ENCODE data around the gene PODXL.

PODXL gene

DNA sequence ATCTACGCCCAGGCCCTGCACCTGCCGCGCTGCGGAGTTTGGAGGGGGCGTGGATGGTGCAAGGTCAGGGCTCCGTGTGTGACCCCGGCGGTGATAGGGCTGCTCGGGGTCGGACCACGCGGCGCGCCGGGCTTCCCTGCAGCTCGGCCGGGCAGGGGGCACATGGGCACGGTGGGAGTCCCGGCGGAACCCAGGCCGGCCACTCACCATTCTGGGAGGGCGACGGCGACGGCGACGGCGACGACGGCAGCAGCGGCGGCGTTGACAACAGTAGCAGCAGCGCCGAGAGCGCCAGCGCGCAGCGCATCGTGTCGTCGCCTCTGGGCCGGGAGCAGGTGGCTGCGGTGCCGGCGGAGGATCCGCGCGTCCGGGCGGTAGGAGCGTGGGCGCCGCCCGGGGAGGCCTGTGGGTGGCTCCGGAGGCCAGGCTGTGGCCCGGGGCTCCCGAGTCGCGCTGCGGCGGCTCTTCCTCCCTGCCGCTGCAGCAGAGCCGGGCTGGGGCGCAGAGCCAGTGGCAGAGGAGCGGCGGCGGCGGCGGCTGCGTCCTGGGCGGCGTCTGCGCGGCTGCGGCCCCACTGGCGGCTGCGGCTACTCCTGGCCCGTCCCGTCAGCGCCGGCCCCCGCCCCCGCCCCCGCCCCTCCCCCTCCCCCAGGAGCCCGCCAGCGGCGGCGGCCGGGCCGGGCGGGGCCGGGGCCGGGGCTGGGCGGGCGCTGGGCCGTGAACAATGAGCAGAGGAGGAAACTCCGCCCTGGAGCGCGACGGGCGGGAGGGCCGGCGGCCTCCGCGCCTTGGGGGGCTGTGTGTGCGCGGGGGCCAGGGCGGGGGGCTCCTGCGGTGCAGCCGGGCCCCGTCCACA, at the start of gene PODXL:
Gene PODXL (minus strand): TSS at position 576 of the 856 bp plus-strand sequence. CDS start 269 bp downstream, at position 307.
- peak; percentile 21 for DNase-seq (ENCODE audit: low read depth)

DNA sequence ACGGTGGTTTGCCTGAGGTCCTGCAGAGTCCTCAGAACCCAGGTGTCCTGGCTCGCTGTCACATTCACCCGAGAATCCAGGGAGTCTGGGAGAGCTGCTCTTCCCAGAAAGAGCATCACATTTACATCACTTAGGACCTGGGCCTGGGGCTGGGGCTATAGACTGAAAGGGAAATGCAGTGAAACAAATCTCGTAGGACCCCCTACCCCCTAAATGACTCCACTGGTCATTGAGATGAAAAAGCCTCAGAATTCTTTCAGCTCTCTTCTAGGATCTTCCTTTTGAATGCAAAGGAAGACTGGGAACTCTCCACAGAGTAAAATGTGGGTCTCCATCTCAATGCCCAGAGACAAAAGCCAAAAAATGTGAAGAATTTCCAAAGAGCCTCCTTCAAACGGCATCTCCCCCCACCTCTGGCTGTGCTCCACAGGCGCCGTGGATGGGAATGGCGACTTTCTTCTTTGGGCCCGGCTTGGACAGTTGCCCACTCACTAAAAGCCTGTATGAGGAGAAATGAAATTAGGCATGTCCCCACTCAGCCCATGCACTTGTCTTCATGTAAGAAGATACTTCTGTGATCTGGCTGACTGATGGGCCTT, 49.0 kb upstream of the PODXL start:
- DNase-seq (ENCODE audit: low read depth): no peak

DNA sequence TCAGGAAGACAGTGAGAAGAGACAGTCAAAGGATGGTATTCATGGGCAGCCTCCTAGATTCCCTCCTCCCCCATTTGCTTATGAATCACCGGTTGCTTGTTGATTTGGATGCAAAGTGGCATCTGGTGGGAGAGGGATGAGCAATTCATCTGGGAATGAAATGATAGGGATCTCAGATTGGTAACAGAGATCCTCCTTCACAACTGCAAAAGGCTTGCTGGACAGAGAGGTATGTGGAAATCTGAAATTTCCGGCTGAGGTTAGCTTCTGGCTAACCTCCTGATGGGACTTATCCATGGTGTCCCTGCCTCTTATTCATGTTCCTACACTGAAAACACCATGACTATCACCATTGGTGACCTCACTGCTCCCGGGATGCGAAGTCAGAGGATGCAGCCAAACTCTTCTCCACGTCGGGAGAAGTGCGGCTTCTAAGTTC, 48.4 kb upstream of the PODXL start:
- DNase-seq (ENCODE audit: low read depth): peak; percentile 41

DNA sequence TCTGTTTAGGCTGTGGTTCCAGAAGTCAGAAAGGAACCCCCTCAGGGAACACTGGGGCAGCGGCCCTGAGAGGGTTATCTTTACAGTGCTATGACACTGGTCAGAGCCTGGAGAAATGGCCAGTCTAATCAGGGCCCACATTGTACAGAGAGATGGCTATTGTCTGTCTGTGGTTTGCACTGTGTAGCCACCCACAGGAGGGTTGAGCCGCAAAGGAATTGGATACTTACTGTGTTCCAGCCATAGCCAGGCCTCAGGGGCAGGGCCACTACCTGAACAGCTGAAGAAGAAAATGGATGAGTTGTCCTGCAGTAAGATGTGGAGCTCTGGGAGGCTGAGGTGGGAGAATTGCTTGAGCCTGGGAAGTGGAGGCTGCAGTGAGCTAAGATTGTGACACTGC, 47.5 kb upstream of the PODXL start:
- no peak for DNase-seq (ENCODE audit: low read depth)

DNA sequence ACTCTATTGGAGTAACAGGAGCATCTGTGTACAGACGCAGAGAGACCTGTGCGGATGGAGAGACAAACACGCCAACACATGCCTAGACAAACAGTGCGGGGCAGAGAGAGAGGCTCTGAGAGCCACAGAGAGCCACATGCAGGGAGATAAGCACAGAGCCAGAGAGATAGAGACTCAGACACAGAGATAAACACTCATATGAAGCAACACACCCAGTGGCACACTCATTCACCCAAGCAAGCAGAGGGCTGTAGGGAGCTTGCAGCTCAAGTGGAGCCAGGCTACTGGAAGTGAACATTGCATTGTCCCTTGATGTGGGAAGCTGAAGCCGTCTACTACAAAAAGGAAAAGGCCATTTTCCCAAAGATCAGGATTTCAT, 46.6 kb upstream of the PODXL start:
- DNase-seq (ENCODE audit: low read depth): no peak

DNA sequence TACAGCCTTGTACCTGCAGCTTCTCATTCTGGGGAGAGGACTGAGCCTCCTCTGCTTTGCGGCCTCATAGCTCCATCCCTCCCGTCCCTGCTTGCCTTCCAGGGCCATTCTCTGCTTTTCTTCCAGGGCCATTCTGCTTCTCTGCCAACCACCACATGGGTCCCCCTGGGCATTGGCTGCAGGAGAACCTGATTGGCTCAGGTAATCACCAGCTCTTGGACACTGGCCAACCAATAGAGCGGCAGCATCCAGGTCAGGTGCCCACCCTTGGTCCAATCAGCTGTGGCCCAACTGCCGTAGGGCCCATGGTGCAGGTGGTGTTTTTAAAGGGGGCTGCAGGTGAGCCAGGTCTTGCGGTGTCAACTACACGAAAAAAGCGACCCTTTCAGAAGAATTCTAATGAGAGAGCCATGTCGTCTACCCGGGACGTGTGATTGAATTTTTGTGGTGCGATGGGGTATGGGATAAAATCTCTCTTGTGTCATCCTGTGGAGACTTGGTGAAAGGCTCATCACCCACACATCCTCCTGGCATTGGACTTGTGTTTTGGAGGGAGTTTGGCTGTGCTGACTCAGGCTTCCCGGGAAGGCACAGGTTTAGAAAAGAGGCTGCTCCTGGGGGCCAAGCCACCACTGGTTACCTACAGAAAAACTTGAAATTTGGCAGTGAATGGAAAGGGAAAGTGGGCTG, 46.0 kb upstream of the PODXL start:
- no peak for DNase-seq (ENCODE audit: low read depth)

DNA sequence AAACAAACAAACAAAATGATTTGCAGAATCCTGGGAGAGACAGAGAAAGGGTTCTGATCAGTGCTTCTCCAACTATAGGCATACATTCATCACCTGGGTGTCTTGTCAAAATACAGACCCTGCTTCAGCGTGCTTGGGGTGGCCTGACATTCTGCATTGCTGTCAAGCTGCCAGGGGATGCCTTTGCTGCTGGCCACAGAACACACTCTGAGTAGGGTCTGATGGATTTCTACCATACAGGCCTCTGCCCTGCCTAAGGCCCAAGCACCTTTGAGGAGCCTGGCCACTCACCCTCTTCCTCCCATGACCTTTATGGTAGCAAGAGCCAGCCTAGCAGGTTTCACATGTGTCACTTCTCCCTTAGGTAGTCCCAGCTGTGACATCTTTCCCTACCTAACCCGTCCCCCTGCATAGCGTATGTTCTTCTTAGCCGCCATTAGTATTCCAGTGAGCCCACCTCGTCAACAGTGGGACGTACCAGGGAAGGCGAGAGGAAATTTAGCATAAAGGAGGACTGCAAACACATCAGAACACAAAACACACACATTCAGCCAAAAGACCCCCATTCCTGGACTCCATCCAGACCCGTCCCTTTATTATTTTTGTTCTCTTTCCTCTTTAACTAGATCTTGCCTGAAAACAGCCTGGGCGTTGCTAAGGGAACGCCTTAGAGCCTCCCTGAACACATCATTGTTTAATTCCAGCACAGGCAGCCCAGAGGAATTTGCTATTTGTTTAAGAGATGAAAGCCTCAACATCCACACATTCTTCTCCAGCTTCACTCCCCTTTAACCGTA, 43.9 kb upstream of the PODXL start:
- DNase-seq (ENCODE audit: low read depth): no peak

DNA sequence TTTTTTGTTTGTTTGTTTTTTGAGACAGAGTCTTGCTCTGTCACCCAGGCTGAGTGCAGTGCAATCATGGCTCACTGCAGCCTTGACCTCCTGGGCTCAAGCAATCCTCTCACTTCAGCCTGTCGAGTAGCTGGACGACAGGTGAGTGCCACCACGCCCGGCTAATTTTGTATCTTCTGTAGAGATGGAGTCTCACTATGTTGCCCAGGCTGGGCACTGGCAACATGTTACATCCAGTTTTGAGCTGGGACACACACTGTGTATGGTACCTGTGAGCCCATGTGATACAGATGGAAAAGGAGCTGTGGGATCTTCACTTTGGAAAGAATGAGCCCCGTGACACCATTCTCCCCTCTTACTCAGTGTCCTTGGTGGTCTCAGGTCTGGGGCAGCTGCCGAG, 40.4 kb upstream of the PODXL start:
- no peak for DNase-seq (ENCODE audit: low read depth)

DNA sequence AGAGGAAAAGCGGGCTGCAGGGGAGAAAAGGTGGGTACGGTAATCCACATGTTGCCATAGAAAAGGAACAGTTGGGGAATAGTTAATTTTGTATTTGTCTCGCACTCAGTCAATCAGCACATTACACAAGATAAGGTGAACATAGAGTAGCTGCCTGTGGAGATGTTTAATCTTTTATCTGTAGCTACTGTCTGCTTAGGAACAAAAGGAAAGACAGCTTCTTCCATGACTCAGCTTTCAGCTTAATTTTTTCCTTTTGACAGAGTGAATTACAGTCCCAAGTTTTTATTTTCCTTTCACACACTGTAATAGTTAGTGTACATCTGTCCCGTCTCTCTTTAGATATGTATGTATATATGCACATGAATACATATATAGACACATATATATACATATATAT, 39.3 kb upstream of the PODXL start:
- DNase-seq (ENCODE audit: low read depth): no peak

DNA sequence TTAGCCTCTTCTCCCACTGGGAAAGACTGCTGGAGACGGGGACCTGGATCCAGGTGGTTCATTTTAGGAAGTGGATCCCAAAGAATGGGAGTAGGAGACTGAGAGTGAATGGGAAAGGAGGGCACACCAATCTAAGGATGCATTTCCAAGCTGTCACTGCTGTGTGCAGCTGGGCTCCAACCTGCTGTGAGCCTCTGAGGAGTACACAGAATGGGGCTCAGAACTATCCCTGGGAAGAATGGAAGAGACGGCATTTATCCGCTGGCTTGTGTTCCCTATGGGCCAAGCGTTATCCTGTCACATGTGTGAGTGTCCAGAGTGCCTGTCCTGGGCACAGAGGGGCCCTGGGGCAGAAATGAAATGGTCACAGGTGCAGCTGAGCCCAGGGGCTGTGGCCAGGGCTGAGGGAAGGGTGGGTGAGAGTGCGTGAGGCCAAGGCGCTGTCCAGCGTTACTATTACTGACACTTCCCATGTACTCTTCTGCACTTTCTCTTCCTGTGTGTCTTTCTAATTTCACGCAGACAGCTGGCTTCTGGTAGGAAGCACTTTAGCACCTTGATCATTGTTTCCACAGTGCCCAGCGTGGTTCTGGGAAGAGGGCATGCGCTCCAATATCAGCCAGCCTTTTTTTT, 35.4 kb upstream of the PODXL start:
- DNase-seq (ENCODE audit: low read depth): no peak

DNA sequence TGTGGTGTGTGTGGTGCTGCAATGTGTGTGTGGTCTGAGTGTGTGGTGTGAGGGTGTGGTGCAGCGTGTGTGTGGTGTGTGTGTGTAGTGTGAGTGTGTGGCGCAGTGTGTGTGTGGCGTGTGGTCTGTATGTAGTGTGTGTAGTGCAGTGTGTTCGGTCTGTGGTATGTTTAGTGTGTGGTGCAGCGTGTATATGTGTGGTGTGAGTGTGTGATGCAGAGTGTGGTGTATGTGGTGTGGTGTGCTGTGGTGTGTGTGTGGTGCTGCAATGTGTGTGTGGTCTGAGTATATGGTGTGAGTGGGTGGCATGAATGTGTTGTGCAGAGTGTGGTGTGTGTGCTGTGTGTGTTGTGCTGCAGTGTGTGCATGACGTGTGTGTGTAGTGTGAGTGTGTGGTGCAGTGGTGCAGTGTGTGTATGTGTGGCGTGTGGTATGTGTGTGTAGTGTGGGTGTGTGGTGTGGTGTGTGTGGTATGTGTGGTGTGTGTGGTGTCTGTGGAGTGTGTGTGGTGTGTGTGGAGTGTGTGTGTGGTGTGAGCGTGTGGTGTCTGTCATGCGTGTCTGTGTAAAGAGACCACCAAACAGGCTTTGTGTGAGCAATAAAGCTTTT, 31.0 kb upstream of the PODXL start:
- DNase-seq (ENCODE audit: low read depth): no peak

DNA sequence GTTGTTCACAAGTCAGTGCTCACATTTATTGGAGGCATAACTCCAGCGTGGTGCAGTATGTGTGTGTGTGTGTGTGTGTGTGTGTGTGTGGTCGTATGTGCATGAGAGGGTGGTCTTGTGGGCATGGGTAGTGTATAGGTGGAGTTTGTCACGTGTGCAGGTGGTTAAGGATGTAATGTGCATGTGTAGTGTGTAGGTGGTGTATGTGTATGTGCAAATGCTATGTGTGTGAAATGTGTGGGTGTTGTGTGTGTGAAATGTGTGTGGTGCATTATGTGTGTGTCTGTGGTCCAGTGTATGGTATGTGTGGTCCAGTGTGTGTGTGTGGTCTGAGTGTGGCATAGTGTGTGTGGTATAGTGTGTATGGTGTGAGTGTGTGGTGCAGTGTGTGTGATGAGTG, 30.3 kb upstream of the PODXL start:
- no peak for DNase-seq (ENCODE audit: low read depth)

DNA sequence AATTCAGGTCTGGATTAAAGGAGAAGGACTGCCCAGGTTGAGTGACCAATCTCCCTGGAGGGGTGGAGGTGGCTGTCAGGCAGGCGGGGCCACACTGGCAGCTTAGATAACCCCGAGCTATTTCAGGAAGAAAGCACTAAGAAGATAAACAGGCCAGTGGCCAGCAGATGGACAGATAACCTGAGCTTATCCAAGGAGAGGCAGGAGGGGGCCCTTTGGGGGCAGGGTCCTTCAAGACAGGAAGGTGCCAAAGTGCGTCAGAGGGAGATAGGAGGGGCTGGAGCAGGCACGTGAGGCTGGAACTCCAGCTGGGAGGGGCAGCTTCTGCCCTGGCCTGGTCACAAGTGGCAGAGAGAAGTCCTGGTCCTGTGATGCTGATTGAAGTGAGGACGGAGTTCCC, 29.8 kb upstream of the PODXL start:
- DNase-seq (ENCODE audit: low read depth): no peak

DNA sequence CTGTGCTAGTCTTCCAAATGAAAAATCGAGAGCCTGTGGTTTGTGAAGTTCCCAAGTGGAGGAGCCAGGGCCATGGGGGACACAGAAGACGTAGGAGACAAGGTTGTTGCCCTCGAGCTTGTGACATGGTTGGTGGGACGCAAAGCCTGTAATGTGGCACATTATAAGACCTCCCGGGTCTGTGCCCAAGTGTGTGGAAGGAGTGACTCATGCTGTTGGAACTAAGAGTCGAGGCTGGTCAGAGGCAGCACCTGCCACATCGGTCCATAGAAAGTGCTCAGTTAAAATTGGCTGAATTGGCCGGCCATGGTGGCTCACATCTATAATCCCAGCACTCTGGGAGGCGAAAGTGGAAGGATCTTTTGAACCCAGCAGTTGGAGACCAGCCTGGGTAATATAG, 27.0 kb upstream of the PODXL start:
- DNase-seq (ENCODE audit: low read depth): no peak

DNA sequence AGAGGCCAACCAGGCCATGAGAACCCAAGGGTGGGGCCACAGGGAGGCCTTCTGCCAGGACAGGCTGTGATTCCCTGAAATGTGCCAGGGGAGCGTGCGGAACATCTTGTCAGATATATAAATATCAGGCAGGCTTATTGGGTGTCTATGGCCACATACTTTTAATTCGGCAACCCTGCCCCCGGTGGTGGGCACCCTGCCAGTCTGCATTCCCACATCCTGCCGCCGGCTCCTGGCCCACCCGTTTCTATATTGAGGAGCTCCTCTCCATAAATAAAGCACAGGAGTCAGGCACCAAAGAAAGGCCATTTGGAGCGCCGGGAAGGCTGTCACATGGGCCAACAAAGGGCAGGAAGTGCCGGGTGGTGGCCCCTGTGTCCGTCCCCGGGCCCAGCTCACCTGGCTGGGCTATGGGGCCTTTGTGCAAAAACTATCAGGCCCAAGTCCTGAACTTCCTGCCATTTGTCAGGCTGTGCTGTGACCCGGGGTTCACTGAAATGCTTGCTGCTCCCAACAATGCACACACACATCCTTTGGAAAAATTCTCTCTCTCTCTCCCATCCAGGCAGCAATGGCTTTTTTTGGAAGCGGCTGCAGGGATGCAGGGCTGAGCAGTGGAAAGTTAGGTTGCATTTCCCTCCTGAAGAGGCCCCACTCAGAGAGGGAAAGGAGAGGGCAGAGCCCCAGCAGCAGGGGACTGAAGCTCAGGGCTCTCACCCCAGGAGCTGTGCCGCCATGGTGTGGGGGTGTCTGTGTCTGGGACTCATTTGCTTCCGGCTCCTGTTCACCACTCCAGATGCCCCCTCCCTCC, 25.0 kb upstream of the PODXL start:
- DNase-seq (ENCODE audit: low read depth): no peak

DNA sequence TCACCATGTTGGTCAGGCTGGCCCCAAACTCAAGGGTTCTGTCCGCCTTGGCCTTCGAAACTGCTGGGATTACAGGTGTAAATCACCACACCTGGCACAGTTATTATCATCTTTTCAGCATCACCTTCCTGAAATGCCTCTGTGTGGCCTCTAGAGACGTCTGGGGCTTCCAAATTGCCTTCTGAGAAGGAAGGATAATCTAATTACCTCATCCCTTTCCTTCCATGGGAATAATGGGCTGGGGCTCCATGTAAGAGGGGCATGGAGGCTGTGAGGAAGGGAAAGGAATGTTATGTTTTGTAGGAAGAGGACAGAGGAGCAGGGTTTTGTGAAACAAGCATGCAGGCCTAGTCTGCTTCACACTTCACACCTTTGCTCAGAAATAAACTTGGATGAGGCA, 22.2 kb upstream of the PODXL start:
- DNase-seq (ENCODE audit: low read depth): no peak

DNA sequence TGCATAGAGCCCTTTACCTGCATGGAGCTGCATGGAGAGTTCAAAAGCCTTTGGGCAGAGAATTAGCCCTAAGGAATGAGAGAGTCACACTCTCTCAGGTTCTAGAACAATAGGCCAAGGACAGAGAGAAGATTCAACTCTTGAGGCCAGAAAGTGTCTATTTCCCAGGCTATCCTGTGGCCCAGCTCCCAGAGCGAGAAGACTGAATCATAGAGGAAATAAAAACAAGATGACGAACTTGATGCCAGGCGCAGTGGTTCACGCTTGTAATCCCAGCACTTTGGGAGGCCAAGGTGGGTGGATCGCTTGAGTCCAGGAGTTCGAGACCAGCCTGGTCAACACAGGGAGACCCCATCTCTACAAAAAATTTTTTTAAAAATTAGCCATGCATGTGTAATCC, 18.3 kb upstream of the PODXL start:
- DNase-seq (ENCODE audit: low read depth): peak; percentile 55

DNA sequence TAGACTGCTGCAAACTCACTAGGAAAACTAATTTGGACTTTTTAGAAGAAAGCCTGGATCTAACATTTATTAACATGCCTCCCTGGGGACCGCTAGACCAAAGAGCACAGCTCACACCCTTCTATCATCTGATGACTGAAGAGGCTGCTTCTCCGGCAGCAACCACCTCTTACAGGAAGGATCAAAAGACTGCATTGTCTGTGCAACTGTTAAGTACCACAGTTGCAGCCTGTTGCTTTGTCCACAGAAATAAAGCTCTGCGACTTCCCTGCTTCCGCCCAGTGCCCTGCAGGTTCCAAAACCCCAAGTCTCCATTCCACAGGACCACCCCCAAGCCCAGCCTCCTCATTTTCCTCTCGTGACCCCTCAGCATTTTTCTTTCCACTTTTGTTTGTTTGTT, 14.0 kb upstream of the PODXL start:
- DNase-seq (ENCODE audit: low read depth): no peak

DNA sequence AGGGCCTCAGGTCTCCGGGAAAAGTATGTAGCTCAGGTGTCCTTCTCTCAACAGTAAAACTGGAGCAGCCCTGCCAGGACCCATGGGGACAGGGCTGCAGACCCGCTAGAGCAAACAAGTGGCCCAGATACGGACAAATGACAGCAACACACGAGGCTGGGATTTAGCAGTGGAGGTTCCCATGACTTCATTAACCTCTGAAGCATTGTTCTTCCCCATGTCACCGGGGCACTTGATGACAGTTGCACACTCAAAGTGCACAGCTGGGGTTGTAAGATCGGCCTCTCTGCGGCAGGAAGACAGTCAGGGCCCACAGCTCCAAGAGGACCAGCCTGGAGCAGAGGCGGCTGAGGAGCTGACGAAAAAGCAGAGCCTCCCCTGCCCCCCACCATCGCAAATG, 12.5 kb upstream of the PODXL start:
- DNase-seq (ENCODE audit: low read depth): no peak

DNA sequence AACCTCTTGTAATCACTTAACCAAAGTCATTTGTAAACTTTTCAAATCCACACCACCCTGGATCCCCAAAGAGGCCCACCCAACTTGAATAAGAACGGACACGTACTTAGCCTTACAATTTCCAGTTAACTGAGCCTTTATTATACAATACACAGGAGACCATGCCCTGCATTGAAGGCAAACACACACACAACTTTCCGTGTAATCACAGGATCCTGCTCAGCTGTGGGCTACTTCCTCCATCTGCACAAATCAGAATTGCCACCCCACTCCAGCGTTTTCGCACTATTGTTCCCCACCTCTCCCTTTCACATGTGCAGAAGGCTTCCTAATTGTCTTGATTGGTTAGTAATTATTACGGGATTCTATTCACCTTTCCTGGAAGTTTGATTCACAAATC, 12.1 kb upstream of the PODXL start:
- no peak for DNase-seq (ENCODE audit: low read depth)

DNA sequence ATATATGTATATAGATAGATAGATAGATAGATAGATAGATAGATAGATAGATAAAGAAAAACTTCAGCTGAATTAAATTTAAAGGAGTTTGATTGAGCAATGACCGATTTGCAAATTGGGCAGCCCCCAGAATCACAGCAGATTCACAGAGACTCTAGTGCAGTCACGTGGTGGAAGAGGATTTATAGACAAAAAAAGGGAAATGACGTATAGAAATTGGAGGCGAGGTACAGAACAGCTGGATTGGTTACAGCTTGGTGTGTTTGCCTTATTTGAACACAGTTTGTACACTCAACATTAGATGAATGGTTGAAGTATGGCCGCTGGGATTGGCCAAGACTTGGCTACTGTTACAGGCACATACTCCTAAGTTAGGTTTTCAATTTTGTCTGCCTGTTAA, 8.2 kb upstream of the PODXL start:
- DNase-seq (ENCODE audit: low read depth): no peak

All from fibroblast of gingiva (primary cell).